Stimulated activated CD8-positive, alpha-beta memory T cell treated with anti-CD3 and anti-CD28 coated beads, Interleukin-7, amount 100 ng/mL, for 4 hours (primary cell): ENCODE results near the gene CHKB.
"Not testable (repeated sequence)": the region's sequence is repeated elsewhere in the genome, so short reads cannot be mapped to it uniquely, and the experiment has no call there.

Experiments used
- DNase-seq, 2 donors: peaks; one replicate each; pipeline ENCODE4 v3.0.0-alpha.2; 2020; ENCODE audit warnings: low read depth in 2 of 2

CHKB gene, protein sequence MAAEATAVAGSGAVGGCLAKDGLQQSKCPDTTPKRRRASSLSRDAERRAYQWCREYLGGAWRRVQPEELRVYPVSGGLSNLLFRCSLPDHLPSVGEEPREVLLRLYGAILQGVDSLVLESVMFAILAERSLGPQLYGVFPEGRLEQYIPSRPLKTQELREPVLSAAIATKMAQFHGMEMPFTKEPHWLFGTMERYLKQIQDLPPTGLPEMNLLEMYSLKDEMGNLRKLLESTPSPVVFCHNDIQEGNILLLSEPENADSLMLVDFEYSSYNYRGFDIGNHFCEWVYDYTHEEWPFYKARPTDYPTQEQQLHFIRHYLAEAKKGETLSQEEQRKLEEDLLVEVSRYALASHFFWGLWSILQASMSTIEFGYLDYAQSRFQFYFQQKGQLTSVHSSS

DNA sequence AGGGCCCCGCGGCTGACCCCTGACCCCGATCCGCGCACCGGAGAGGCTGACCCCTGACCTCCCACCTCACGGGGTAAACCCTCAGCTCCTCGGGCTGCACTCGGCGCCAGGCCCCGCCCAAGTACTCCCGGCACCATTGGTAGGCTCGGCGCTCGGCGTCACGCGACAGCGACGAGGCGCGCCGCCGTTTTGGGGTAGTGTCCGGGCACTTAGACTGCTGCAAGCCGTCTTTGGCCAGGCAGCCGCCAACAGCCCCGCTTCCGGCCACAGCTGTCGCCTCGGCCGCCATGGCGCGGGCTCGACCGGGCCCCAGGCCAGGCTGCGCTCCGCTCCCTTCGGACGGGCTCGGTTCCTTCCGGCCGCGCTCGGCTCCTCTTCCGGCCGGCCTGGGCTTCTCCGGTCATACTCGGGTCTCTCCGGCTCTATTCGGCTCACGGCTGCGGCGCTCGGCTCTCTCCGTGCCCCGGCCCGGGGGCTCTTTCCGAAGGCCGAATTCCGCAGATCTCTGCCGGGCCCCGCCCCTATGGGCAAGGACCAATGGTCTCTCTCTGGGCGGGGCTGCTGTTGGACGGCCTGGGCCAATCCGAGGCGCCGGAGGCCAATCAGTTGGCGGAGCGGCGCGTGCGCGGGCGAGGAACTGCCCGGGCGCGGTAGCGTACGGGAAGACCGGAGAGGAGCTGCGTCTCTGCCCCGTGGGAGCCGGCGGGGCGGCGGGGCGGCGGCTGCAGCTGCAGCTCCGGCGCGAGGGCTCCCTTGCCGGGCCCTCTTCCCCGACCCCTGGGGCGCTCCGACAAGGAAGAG is at the start of gene CHKB:
TSS of gene CHKB (minus strand) at position 357 of the 801 bp plus-strand sequence. CDS start at position 289, 68 bp downstream.
- DNase-seq, result peak; percentile 95 to 98

DNA sequence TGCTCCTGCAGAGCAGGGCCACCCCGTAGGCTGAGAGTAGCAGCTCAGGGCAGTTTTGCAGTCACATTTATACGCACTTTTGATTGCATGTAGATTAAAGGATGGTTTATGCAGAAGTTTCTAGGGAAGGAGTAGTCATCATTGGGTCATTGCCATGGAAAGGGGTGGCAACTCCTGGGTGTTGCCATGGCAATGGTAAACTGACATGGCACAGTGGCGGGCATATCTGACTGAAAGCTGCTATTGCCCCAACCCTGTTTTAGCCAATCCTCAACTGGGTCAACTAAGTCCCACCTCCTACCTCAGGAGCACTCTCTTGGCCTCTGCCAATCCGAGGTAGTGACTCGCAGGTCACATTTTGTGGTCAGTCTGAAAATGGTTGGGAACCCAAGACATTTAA is 47.7 kb upstream of the CHKB start:
- no peak for DNase-seq

DNA sequence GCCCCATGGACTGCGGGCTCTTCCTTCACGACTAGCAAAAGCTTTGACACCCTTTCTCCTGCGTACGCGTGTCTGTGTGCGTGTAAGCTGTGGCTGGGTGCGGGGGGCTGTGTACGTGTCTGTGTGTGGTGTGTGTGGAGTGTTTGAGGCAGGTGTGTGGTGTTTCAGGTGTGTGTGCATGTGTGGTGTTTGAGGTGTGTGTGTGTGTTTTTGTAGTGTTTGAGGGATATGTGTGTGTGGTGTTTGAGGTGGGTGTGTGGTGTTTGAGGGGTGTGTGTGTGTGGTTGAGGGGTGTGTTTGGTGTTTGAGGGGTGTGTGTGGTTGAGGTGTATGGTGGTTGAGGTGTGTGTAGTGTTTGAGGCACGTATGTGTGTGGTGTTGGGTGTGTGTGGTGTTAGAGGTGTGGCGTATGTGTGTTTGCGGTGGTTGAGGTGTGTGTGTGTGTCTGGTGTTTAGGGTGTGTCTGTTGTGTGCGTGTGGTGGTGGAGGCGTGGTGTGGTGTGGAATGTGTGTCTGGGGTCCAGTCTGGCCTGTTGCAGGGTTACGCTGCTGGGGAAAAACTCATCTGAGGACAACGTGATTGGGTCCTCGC is 46.0 kb upstream of the CHKB start:
- DNase-seq, result no peak

DNA sequence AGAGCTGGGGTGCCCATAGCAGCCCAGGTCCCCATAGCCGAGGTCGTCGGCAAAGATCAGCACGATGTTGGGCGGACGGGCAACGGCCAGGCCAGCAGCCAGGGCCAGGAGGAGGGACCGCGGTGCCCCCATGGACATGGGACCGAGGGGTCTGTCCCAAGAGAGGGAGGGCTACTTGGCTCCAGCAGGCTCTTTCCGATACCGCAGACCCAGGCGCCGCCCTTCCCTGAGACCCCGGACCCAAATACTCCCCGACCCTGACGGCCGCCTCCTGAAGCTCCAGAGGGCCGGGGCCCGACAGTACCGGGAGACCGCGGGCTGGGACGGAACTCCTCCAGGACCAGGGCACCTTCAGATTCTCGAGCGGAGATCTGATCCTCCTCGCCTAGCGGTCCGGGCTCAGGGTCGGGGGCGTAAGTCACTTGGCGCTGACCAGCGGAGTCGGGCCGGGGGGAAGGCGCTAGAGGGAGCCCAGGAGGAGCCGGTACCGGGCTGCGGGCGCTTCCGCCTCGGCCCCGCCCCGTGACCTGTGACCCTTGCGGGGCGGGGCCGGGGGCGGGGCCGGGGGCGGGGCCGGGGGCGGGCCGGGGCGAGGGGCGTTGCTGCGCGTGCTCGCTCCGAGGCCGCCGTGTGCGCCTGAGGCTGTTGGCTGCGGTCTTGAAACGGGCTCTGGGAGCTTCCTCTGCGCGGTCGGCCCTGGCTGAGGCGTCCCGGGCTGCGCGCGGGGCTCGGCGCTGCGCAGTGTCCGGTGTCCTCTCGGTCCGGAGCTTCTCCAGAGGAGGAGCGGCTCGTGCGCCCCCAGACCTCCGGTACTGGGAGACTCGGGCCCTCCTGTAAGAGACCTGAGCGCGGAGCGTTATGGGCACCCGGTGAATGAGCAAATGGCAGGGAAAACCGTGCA is 45.2 kb upstream of the CHKB start, which contains the start of gene ARSA:
TSS of gene ARSA (minus strand) at position 511 of the 901 bp plus-strand sequence. CDS start at position 138, 373 bp downstream.
- peak; percentile 46 to 70 for DNase-seq

DNA sequence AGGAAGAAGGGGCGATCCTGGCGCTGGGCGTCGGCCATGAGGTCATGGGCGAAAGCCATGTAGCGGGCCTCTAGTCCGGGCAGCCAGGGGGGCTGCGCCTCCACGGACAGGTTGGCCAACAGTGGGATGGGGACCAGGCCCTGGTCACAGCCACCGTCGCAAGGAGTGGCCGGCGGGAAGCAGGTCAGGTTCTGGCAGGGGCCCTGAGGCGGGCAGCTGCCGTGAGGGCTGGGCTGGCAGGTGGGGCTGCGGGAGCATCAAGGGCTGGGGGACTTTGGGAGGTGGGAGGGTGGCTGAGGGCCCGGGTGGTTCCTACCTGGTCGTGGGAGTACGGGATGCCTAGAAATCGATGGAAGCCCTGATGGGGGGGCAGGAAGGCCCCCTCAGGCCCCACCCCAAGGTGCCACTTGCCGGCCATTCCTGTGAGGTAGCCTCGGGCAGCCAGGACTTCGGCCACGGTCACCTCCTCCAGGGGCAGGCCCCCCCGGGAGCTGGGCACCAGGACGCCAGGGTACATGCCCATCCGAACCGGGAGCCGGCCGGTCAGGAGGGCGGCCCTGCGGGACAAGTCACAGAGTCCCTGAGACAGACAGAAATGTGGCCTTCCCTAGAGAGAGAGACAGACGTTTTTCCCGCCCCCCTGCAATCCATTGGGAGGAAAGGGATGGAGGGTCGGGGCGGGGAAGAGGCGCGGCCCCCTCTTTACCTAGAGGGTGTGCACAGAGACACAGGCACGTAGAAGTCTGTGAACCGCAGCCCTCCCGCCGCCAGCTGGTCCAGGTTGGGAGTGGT is 44.4 kb upstream of the CHKB start:
- DNase-seq, result no peak

DNA sequence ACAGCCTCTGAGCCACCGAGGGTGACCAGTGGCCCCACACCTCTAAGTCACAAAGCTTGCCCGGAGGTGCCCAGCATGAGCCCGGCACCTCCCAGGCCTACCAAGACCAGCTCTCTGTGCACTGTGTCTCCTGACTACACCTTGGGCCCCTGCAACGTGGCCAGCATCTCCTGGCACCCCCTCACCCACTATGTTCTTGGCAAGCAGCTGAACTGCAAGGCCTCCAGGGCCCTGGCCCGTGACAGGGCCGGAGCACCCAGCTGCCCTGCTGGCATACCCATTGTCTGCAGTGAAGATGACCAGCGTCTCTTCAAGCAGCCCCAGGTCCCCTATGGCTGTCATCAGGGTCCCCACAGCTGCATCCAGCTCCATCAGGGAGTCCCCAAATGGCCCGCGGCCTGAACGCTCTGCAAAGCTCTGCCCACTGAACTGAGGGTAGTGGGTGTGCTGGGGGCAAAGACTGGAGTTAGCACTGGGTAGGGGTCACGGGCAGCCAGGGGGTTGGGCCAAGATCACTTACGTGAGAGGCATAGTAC is 43.7 kb upstream of the CHKB start:
- DNase-seq, result no peak

DNA sequence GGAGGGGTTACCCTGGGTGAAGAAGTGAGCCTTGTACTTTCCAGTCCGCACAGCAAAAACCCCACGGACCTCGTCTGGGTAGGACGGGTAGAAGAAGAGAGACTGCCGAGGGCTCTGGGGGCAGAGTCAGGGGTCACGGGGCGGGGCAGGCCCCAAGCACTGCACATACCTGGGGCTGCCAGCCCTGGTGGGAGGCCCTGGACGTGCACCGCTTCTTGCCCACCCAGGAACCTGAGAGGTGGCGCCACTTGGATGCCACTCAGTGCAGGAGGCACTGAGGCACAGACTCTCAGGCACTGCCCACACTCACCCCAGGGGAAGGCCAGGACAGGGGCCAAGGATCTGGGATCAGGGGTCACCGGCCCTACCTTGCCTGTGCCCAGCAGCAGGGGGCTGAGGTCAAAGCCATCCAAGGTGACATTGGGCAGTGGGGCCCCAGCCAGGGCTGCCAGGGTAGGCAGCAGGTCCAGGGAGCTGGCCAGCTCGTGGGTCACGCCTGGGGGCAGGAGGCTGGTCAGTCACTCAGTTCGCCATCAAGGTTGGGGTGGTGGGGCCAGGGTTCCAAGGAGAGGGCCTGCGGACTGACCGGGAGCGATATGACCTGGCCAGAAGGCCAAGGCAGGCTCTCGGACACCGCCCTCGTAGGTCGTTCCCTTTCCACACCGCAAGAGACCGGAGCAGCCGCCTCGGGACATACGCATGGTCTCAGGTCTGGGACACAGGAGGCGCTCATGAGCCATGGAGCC is 43.1 kb upstream of the CHKB start:
- no peak for DNase-seq

DNA sequence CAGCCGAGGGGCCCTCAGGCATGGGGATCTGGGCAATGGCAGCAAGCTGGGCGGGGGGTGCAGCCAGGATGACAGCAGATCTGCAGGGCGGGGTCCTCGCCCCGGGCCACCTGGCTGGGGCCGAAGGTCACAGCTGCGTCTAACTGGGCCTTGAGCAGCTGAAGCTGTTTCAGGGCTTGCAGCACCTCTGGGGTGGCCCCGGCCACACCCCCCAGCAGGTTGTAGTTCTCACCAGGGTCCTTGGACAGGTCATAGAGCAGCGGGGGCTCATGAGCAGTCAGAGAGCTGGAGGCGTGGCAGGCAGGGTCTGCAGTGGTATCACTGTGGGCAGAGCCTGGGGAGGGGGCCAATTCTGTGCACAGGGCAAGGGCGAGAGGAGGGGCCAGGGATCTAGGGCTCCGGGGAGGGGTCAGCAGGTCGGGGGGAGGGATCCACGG is 42.5 kb upstream of the CHKB start:
- DNase-seq, result no peak

DNA sequence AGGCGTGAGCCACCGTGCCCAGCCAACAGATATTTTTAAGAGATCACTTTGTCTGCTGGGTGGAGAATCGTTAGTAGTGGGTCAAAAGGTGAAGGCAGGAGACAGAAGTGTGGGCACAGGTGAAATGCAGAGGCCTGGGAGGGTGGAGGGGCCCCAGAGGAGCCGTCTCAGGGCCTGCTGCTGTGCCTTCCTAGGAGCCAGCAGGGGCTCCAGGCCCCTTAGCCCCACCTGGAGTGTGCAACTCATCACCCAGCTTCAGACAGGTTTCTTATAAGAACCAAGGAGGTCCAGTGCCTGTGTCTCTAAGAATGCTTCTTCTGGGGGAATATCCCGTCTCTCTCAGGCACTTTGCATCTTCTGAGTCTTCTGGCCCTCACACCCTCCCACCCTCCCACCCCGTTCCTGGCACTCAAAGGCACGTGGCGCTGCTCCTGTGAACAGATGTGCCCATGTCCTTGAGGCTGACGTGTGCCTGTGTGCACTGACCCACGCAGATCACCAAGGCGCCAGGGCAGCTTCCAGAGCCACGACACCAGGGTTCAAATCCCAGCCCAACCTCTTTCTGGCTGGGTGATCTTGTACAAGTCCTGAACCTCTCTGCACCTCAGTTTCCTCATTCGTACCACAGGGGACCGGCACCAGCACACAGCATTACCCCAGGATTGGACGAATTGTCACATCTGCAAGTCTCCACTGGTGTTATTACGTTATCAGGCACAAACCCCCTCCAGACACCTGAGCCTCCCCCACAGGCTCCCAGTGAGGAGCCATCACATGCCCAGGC is 41.9 kb upstream of the CHKB start:
- DNase-seq, result no peak

DNA sequence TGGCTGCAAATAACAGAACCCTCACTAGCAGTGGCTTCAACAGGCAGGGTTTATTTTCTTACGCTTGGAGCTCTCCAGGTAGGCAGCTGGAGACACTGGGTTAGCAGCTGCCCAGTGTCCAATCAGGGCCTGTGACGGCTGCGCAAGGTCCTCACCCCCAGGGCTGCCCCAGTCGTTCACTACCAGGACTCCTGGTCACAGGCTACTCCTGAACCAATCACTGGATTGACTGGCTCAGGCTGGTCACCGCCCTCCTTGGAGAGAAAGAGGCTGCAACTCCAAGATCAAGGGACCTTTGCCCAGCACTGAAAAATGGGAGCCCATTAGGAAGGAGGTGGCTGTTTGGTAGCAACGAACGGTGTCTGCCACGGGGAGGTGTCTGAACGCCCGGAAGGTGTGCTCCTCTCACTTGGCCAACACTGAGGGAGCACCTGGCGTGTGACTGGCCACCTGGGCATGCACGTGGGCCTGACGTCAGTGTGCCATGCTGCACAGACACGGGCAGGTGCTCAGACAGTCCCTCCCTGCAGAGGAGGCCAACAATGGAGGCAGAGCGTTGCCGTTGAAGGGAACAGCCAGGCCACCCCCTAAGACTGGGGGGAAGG is 40.2 kb upstream of the CHKB start:
- no peak for DNase-seq

DNA sequence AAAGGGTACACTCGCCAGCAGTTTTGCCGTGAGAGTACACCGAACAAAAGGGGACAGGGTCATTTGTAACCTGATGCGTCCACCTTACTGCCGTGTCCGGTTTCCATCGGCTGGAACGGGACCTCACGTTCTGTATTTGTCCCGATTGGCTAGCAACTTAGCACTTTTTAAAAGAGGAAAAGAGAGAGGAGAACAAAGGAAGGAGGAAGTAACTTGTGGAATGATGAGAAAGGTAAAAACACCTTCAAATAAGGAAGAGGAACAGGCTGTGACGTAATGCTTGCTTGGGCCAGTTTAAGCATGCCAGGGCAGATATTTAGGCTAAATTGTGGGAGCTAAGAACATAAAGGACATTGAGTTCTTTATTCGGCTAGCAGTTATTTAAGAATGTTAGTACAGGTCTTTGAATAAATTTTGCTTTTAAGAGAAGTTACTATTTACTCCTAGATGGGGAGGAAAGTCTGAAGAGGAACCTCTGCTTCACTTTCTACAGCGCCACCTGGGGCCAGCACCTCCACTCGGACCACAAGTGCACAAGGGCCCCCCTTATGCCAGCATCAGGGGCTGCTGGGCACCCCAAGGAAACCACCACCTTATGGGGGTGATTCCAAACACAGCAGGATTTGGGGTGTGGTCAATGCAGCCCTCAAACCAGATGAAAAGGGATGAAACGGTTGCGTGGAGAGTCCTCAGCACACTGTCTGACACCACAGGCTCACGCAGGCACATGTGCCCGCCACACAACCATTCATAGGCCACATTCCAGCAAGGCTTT is 39.5 kb upstream of the CHKB start:
- DNase-seq, result no peak

DNA sequence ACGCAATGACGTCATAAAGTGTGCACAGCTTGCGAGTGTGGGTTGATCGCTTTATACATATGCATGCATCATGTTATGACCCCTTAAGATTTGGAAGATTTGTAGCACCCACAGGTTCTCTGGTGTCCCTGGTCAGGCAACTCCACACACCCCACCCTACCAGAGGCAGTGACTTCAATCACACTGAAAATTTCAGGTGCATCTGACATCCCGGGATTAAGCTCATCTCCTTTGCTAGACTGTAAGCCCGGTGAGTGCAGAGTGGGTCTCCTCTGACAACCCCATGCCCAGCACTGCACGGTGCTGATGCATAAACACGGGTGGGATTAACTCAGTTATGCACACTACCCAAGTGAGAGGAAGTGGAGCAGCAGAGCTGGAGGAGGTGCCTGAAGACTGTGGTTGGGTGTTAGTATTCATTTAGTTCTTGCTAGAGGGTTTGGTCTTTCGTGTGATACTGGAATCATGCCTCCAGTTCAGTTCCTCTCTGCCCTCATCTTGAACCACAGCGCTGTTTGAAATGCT is 38.8 kb upstream of the CHKB start:
- DNase-seq, result no peak

DNA sequence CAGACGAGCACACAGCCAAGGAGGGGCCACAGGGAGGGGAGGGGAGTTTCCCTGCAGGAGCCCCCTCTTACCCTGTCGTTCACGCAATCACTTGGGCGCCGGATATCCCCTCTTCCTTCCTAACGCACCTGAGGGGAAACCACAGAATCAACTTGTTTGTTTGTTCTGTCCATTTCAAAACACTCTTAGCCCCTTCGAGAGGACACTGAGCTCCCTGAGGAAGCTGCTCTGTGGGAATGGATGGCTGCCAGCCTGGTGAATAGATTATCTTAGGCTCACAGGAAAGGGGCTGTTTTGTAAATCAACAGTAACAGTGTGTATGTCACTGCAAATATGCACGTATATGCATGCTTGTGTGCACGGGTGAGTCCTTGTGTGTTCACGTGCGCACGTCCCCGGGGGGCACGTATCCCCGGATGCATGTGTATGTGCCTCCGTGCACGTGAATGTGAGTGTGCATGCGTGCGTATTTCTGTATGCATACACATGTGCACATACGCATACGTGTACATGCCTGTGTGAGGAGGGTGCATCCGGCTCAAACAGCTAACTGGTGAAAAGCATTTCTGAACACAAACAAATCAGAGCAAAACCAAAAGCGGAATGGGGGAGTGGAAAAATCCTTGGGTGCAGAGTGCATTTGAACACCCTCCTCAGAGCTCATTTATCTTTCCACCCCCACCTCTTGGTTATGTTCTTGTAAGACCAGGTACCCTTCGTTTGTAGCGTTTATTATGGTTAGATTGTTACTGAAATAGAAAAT is 38.1 kb upstream of the CHKB start:
- DNase-seq, result peak; percentile 71 to 80

DNA sequence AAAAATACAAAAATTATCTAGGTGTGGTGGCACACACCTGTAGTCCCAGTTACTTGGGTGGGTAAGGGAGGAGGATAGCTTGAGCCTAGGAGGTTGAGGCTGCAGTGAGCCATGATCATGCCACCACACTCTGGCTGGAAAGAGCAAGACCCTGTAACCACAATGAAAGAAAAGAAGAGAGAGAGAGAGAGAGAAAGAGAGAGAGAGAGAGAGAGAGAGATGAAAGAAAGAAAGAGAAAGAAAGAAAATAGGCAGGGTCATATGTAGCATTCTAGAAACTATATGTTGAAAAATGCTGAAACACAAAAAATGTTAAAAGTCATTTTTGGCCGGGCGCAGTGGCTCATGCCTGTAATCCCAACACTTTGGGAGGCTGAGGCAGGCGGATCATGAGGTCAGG is 31.6 kb upstream of the CHKB start:
- not testable (repeated sequence) for DNase-seq

DNA sequence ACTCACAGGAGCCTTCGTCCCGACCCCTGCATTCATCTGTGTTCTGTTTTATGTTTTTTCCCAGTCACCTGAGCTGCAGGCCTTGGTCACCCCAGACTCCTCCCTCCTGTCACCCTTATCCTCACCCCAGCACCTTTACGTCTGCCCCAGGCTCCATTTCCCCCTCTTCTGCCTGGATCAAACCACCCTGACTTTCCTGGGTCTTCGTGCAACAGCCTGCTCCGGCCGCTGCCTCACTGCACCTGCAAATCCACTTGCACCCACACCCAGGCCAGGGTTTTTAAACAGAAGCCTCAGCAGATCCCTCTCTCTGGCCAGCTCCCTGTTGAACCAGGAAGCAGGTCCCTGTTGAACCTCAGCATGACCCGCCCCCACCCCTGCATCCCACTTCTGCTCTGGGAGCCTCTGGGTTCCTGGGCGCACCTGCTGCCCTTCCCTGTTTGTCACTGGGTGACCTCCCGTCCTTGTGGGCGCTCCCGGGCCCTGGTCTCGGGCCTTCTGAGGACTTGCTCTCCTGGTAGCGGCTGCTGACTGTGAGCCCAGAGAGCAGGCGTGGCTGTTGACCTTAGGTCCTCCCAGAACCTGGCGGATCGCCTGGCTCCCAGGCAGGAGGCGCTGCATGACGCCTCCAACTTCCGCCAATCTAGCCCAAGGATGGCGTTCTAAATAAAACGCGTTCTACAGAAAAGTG is 30.8 kb upstream of the CHKB start:
- no peak for DNase-seq
